Measurements from ENCODE around the gene PLK5.

DNA sequence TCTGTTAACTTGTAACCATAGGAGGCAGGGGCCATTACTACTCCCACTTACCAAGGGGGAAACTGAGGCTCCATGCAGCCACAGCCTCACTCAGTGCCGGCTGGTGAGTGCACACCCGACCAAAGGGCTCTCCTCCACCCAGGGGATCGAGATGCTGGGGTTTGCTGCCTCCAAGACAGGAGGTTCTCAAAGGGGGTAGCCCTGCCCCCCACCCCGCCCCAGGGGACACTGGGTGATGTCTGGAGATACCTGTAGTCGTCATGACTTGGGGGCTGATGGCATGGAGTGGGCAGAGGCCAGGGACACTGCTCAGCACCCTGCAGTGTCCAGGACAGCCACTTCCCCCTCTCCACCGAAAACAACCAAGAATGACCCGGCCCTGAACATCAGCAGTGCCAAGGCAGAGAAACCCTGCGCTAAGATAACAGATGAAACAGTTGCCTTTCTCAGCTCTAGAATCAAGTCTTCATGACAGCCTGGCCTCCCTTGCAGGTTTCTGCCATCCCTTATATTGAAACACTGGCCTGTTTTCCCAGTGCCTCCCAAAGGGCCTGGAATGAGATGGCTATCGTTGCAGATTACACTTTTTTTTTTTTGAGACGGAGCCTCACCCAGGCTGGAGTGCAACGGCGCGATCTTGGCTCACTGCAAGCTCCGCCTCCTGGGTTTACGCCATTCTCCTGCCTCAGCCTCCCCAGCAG, 29.6 kb upstream of the PLK5 start:
- TF ChIP-seq, protein P1, sequence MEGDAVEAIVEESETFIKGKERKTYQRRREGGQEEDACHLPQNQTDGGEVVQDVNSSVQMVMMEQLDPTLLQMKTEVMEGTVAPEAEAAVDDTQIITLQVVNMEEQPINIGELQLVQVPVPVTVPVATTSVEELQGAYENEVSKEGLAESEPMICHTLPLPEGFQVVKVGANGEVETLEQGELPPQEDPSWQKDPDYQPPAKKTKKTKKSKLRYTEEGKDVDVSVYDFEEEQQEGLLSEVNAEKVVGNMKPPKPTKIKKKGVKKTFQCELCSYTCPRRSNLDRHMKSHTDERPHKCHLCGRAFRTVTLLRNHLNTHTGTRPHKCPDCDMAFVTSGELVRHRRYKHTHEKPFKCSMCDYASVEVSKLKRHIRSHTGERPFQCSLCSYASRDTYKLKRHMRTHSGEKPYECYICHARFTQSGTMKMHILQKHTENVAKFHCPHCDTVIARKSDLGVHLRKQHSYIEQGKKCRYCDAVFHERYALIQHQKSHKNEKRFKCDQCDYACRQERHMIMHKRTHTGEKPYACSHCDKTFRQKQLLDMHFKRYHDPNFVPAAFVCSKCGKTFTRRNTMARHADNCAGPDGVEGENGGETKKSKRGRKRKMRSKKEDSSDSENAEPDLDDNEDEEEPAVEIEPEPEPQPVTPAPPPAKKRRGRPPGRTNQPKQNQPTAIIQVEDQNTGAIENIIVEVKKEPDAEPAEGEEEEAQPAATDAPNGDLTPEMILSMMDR (IDR thresholded peaks at IDR 0.05; ENCODE audit: insufficient read depth, low read depth, low read length): no peak
- no peak for TF ChIP-seq EZH2 (IDR thresholded peaks at IDR 0.05; ENCODE audit: insufficient read depth, low read length)

Measured in astrocyte (in vitro differentiated cells and primary cell).